Loucy (cell line): Measurements from ENCODE around the gene TNNI2.

ENCODE experiments used
- CTCF ChIP-seq: fragments of 200-600 bp; sonication (generic); conservative IDR thresholded peaks from 2 replicates; pipeline ENCODE4 v1.5.1; 2014; ENCODE audit warnings: mild to moderate bottlenecking, antibody characterized with exemption, low read length
- EZH2phosphoT487 ChIP-seq: fragments of 200-600 bp; IDR thresholded peaks from 2 replicates; pipeline ENCODE4 v1.6.1; 2018; ENCODE audit warnings: antibody characterized with exemption, mild to moderate bottlenecking, moderate library complexity, borderline replicate concordance

GRCh38 chr11:1862588-1863351 is 24.0 kb downstream of the TNNI2 start:
- no peak for TF ChIP-seq CTCF
- TF ChIP-seq EZH2phosphoT487, result no peak
